ENCODE measurements around the gene ATP5PO.

- TF ChIP-seq CTCF (conservative IDR thresholded peaks at IDR 0.05 in 1 of 2, IDR thresholded peaks at IDR 0.05 in 1 of 2; ENCODE audit: low read depth in 1 of 2, low read length in 2 of 2) (no peak), EZH2 (IDR thresholded peaks at IDR 0.05; ENCODE audit: low read length, missing control alignments) (no peak)
These were observed 42.6 kb downstream of the ATP5PO start for GRCh38 chr21:33872881-33873515.

All from fibroblast of lung (primary cell).